Measurements from ENCODE around the gene CAPRIN2.

Gene CAPRIN2

GRCh38 chr12:30754750-30755394 is at the start of gene CAPRIN2:
CAPRIN2 (minus strand) TSS chr12:30754951; CDS start chr12:30753520, 1,431 bp downstream.
- Mint-ChIP-seq H3K36me3 (ENCODE audit: insufficient read depth) (peaks cover 8% of the 10 kb centered on the region), H3K27ac (ENCODE audit: low read depth) (peak within 1 kb of the TSS; percentile 86), H3K4me1 (peaks cover 41% of the 10 kb centered on the region), H3K9me3 (no peaks in the 10 kb centered on the region), H3K4me3 (peak within 1 kb of the TSS; percentile 80), H3K27me3 (no peaks in the 10 kb centered on the region)
- DNase-seq (ENCODE audit: low spot score in 2 of 2) (peak; percentile 87 to 89), ATAC-seq (replicated peaks; ENCODE audit: extremely low read depth, poor library complexity, severe bottlenecking) (peak; percentile 88)

GRCh38 chr12:30797689-30798088 is 42.9 kb upstream of the CAPRIN2 start:
- DNase-seq (ENCODE audit: low spot score in 2 of 2) (no peak), ATAC-seq (replicated peaks; ENCODE audit: extremely low read depth, poor library complexity, severe bottlenecking) (no peak)
- peaks cover 3% of the 10 kb centered on the region for H3K36me3 Mint-ChIP-seq (ENCODE audit: insufficient read depth)
- H3K4me1 Mint-ChIP-seq: peaks cover 13% of the 10 kb centered on the region
- peak overlapping the region; percentile 79 for H3K4me3 Mint-ChIP-seq
- no peak overlapping the region for H3K27ac Mint-ChIP-seq (ENCODE audit: low read depth)
- no peaks in the 10 kb centered on the region for H3K9me3 Mint-ChIP-seq
- peaks cover 36% of the 10 kb centered on the region for H3K27me3 Mint-ChIP-seq

- no peak for ATAC-seq (replicated peaks; ENCODE audit: extremely low read depth, poor library complexity, severe bottlenecking)
- no peak overlapping the region for H3K27ac Mint-ChIP-seq (ENCODE audit: low read depth)
- H3K9me3 Mint-ChIP-seq: no peaks in the 10 kb centered on the region
- no peak for DNase-seq (ENCODE audit: low spot score in 2 of 2)
- peaks cover 13% of the 10 kb centered on the region for H3K4me1 Mint-ChIP-seq
- peaks cover 36% of the 10 kb centered on the region for H3K27me3 Mint-ChIP-seq
- H3K36me3 Mint-ChIP-seq (ENCODE audit: insufficient read depth): no peaks in the 10 kb centered on the region
- H3K4me3 Mint-ChIP-seq: peak overlapping the region; percentile 79
Measured at GRCh38 chr12:30796891-30797371, 42.2 kb upstream of the CAPRIN2 start.

GRCh38 chr12:30796313-30796780 is 41.6 kb upstream of the CAPRIN2 start:
- peaks cover 36% of the 10 kb centered on the region for H3K27me3 Mint-ChIP-seq
- ATAC-seq (replicated peaks; ENCODE audit: extremely low read depth, poor library complexity, severe bottlenecking) (peak; percentile 16), DNase-seq (ENCODE audit: low spot score in 2 of 2) (no peak)
- H3K4me3 Mint-ChIP-seq: peak overlapping the region; percentile 79
- H3K27ac Mint-ChIP-seq (ENCODE audit: low read depth): no peak overlapping the region
- H3K9me3 Mint-ChIP-seq: no peaks in the 10 kb centered on the region
- H3K36me3 Mint-ChIP-seq (ENCODE audit: insufficient read depth): no peaks in the 10 kb centered on the region
- peaks cover 13% of the 10 kb centered on the region for H3K4me1 Mint-ChIP-seq

GRCh38 chr12:30795410-30796312 is 40.9 kb upstream of the CAPRIN2 start:
- DNase-seq (ENCODE audit: low spot score in 2 of 2) (peak; percentile 32 to 41), ATAC-seq (replicated peaks; ENCODE audit: extremely low read depth, poor library complexity, severe bottlenecking) (peak; percentile 82)
- Mint-ChIP-seq H3K36me3 (ENCODE audit: insufficient read depth) (no peaks in the 10 kb centered on the region), H3K4me3 (peak overlapping the region; percentile 79), H3K4me1 (peaks cover 13% of the 10 kb centered on the region), H3K27ac (ENCODE audit: low read depth) (peak overlapping the region; percentile 57), H3K27me3 (peaks cover 36% of the 10 kb centered on the region), H3K9me3 (no peaks in the 10 kb centered on the region)

- Mint-ChIP-seq H3K4me1 (peaks cover 13% of the 10 kb centered on the region), H3K36me3 (ENCODE audit: insufficient read depth) (no peaks in the 10 kb centered on the region), H3K4me3 (peak overlapping the region; percentile 79), H3K27ac (ENCODE audit: low read depth) (peak overlapping the region; percentile 57), H3K9me3 (no peaks in the 10 kb centered on the region), H3K27me3 (peaks cover 36% of the 10 kb centered on the region)
- DNase-seq (ENCODE audit: low spot score in 2 of 2) (no peak), ATAC-seq (replicated peaks; ENCODE audit: extremely low read depth, poor library complexity, severe bottlenecking) (peak; percentile 21)
Measured at GRCh38 chr12:30794591-30795409, 40.0 kb upstream of the CAPRIN2 start.

- H3K9me3 Mint-ChIP-seq: no peaks in the 10 kb centered on the region
- H3K36me3 Mint-ChIP-seq (ENCODE audit: insufficient read depth): no peaks in the 10 kb centered on the region
- H3K27ac Mint-ChIP-seq (ENCODE audit: low read depth): no peak overlapping the region
- peaks cover 35% of the 10 kb centered on the region for H3K27me3 Mint-ChIP-seq
- H3K4me3 Mint-ChIP-seq: no peak overlapping the region
- peaks cover 13% of the 10 kb centered on the region for H3K4me1 Mint-ChIP-seq
- DNase-seq (ENCODE audit: low spot score in 2 of 2) (no peak), ATAC-seq (replicated peaks; ENCODE audit: extremely low read depth, poor library complexity, severe bottlenecking) (no peak)
Measured at GRCh38 chr12:30794020-30794419, 39.3 kb upstream of the CAPRIN2 start.

- H3K27ac Mint-ChIP-seq (ENCODE audit: low read depth): no peak overlapping the region
- H3K4me1 Mint-ChIP-seq: peaks cover 13% of the 10 kb centered on the region
- no peaks in the 10 kb centered on the region for H3K36me3 Mint-ChIP-seq (ENCODE audit: insufficient read depth)
- no peak overlapping the region for H3K4me3 Mint-ChIP-seq
- DNase-seq (ENCODE audit: low spot score in 2 of 2) (no peak), ATAC-seq (replicated peaks; ENCODE audit: extremely low read depth, poor library complexity, severe bottlenecking) (no peak)
- no peaks in the 10 kb centered on the region for H3K9me3 Mint-ChIP-seq
- peaks cover 24% of the 10 kb centered on the region for H3K27me3 Mint-ChIP-seq
Measured at GRCh38 chr12:30792648-30793499, 38.1 kb upstream of the CAPRIN2 start.

GRCh38 chr12:30792085-30792484 is 37.3 kb upstream of the CAPRIN2 start:
- H3K27me3 Mint-ChIP-seq: peaks cover 16% of the 10 kb centered on the region
- H3K36me3 Mint-ChIP-seq (ENCODE audit: insufficient read depth): no peaks in the 10 kb centered on the region
- DNase-seq (ENCODE audit: low spot score in 2 of 2) (no peak), ATAC-seq (replicated peaks; ENCODE audit: extremely low read depth, poor library complexity, severe bottlenecking) (no peak)
- peaks cover 10% of the 10 kb centered on the region for H3K4me1 Mint-ChIP-seq
- H3K9me3 Mint-ChIP-seq: no peaks in the 10 kb centered on the region
- H3K4me3 Mint-ChIP-seq: no peak overlapping the region
- no peak overlapping the region for H3K27ac Mint-ChIP-seq (ENCODE audit: low read depth)

- no peaks in the 10 kb centered on the region for H3K36me3 Mint-ChIP-seq (ENCODE audit: insufficient read depth)
- H3K4me3 Mint-ChIP-seq: no peak overlapping the region
- H3K4me1 Mint-ChIP-seq: no peaks in the 10 kb centered on the region
- H3K27ac Mint-ChIP-seq (ENCODE audit: low read depth): no peak overlapping the region
- H3K9me3 Mint-ChIP-seq: no peaks in the 10 kb centered on the region
- no peak for ATAC-seq (replicated peaks; ENCODE audit: extremely low read depth, poor library complexity, severe bottlenecking)
- DNase-seq (ENCODE audit: low spot score in 2 of 2): no peak
- peaks cover 26% of the 10 kb centered on the region for H3K27me3 Mint-ChIP-seq
Measured at GRCh38 chr12:30788754-30789153, 34.0 kb upstream of the CAPRIN2 start.

GRCh38 chr12:30785630-30786029 is 30.9 kb upstream of the CAPRIN2 start:
- Mint-ChIP-seq H3K9me3 (no peaks in the 10 kb centered on the region), H3K27me3 (peaks cover 51% of the 10 kb centered on the region), H3K36me3 (ENCODE audit: insufficient read depth) (no peaks in the 10 kb centered on the region), H3K27ac (ENCODE audit: low read depth) (no peak overlapping the region), H3K4me3 (no peak overlapping the region), H3K4me1 (no peaks in the 10 kb centered on the region)
- no peak for ATAC-seq (replicated peaks; ENCODE audit: extremely low read depth, poor library complexity, severe bottlenecking)
- no peak for DNase-seq (ENCODE audit: low spot score in 2 of 2)
